GM19395 (cell line): Measurements from ENCODE around the gene STKLD1.
"Not testable (repeated sequence)": the region's sequence is repeated elsewhere in the genome, so short reads cannot be mapped to it uniquely, and the experiment has no call there.

Source experiments
- ATAC-seq: cut with Tn5 transposase; IDR thresholded peaks from one replicate; pipeline ENCODE4 v1.9.1; 2021; ENCODE audit warnings: mild to moderate bottlenecking, moderate library complexity; ENCODE audit not compliant: unreplicated experiment

The STKLD1 gene

DNA sequence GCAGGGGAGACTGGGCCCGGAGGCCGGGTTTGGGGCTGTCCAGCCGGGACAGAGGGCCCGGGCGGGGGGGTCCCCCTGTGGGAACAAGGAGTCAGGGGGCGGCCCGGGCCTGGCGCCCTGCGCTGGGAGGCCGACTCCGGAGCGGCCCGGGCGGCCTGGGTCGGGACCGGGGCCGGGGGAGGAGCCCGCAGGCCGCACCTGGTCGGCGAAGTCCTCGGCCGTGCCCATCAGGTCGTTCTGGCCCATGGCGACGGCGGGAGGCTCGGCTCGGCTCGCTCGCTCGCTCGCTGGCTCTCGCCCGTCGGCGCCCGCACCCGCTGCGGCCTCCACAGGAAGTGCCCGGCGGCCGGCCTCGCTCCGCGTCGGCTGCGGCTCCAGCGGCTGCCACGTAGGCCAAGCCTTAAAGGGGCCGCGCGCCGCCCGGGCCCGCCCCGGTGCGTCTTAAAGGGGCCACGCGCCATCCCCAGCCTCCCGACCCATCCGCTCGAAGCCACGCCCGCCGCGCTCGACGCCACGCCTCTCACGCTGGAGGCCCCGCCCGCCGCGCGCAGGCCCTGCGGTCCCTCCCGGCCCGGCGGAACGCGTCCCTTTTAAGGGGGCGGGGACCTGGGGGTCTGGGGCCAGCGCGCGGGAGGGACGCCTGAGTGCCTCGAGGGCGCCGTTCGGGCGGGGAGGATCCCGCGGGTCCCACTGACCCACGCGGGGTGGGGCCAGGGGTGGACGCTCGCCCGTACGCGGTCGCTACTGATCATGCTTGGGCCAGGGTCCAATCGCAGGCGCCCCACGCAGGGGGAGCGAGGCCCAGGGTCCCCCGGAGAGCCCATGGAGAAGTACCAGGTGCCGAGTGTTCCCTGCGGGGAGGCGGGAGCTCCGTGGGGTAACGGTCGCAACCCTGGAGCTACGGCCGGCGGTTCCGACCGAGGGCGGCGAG lies at the start of gene STKLD1, which contains the start of gene SURF4:
Gene STKLD1 (plus strand): TSS at position 643 of the 931 bp plus-strand sequence. CDS start 108 bp downstream, at position 751.
Gene SURF4 (minus strand): TSS at position 337 of the 931 bp plus-strand sequence. CDS start 91 bp downstream, at position 246.
- peak; percentile 84 for ATAC-seq

DNA sequence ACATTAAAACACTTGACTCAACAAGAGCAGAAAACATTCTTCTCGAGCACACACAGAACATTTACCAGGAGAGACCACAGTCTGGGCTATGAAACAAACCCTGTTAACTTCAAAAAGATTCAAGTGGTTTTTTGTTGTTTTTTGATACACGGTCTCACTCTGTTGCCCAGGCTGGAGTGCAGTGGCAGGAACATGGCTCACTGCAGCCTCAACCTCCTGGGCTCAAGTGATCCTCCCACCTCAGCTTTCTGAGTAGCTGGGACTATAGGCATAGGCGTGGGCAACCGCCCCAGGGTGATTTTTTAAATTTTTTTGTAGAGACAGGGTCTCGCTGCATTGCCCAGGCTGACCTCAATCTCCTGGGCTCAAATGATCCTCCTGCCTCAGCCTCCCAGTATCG lies 49.1 kb upstream of the STKLD1 start:
- ATAC-seq, result not testable (repeated sequence)

DNA sequence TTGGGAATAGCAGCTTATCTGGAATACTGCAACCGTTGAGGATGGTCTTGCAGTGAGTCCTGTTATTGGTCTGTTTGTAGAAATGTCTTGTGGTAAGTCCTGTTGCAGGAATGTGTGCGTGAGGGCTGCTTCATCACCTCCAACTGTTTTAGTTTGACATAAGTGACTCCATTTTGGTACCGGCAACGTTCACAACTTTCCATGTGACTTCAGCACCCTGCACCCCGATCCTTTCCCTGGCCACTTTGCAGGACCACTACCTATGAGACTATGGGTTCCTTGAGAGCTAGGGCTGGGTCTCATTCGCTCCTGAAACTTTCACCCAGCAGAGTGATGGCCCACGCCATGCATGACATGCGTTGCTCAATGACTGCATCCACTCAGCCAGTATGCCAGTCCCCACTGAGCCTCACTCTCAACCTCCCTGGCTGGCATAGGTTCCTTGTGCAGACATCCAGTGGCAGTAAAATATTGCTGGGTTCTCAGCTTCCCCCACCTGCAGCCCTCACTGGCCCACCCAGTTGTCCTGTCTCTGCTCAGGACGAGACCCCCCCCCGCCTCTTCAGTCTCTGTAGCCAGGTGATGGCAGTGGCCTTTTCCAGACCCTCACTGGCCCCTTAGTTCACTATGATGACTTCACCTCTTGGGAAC lies 48.2 kb upstream of the STKLD1 start:
- no peak for ATAC-seq

DNA sequence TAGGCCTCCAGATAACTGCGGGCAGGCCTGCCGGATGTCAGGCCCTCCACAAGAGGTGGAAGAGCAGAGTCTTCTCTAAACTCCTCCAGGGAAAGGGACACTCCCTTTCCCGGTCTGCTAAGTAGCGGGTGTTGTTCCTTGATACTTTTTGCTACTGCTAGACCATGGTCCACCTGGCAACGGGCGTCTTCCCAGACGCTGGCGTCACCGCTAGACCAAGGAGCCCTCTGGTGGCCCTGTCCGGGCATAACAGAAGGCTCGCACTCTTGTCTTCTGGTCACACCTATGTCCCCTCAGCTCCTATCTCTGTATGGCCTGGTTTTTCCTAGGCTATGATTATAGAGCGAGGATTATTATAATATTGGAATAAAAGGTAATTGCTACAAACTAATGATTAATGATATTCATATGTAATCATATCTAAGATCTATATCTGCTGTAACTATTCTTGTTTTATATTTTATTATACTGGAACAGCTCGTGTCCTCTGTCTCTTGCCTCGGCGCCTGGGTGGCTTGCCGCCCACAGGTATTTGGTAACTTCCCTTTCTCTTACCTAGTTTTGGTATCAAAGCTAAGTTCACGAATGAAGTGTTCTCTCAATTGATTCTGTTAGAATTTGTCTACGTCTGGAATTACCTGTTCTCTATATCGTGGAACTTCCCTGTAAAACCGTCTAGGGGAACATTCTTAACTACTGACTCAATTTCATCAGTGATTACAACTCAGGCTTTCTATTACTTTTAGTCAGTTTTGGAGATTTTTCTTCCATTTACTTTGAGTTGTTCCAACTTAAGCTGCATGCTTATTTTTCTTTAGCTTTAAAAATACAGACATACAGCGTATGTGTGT lies 46.6 kb upstream of the STKLD1 start:
- not testable (repeated sequence) for ATAC-seq

DNA sequence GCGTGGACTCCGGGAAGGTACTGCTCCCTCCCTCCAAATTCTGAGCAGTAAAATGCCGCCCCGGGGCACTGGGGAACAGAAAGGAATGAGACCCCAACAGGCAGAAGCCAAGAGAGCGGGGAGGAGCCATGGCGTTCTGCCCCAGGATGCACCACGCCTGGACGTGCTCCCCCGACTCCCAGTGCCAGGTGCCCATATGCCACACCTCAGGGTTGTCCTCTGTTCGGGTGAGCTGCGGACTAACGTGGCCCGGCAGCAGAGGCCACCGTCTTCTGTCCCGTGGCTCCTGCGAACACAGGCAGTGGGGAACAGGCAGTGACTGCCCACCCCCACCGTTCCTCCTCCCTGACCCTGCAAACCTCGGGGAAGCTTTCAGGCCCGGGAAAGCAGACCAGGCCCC lies 44.9 kb upstream of the STKLD1 start:
- no peak for ATAC-seq

DNA sequence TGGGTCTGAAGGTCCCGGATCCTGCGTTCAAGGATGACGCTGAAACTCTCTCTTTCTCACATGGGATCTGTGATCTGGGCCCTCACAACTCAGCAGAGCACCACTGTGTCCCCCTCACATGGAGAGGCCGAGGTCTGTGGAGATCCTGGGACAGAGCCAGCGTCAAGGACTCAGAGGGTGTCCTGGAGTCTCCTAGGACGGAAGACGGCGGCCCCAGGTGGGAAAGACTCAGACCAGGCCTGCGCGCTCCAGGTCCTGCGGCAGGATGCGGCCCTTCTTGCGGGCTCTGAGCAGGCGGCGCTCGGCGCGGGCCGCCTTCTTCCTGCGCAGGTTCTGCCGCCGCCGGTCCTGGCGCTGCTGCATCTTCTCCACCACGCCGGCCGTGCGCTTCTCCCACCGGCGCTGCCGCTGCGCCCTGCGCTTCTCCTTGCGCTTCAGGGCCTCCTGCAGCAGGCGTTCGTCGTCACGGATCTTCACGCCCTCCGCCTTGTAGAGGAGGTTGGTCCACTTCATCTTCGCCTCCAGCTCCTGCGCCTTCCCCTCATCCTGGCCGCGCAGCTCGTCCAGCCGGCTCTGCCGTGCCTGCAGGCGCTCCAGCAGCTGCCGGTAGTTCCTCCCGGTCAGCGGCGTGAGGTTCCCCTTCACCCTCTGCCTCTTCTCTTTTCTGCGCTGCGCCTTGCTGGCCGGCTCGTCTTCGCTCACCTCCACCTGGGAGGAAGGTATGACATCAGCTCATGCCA lies 44.4 kb upstream of the STKLD1 start:
- ATAC-seq, result no peak

DNA sequence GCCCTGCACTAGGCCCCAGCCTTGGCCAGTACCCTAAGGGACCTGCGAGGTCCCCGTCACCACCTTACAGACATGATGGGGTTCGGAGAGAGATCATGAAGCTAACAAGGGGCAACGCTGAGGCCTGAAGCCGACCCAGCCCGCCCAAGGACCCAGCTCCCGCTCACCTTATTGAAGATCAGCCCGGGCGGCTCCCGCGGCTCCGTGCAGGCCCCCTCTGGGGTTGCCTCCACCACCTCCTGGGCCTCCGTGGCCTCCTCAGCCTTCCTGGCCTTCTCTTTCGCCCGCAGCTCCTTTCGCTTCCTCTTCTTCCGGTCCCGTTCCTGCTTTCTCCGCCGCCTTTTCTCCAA lies 43.8 kb upstream of the STKLD1 start:
- ATAC-seq, result no peak

DNA sequence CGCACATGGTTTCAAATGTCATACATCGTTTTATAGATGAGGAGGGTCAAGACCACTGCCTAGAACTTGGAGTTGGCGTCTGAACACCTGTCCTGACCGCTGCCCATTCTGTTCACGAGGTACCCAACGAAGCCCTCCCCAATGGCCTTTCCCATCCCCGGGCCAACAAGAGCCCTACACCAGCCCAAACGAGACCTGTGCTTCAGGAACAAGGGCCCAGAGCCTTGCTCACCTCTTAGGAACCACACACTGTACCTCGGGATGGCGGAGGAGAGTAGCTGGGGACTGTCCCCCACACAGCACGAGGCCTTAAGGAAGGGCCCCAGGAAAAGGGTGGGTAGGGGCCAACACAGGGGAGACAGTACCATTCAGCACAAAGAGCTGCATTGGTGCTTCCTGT lies 43.2 kb upstream of the STKLD1 start:
- ATAC-seq, result no peak

DNA sequence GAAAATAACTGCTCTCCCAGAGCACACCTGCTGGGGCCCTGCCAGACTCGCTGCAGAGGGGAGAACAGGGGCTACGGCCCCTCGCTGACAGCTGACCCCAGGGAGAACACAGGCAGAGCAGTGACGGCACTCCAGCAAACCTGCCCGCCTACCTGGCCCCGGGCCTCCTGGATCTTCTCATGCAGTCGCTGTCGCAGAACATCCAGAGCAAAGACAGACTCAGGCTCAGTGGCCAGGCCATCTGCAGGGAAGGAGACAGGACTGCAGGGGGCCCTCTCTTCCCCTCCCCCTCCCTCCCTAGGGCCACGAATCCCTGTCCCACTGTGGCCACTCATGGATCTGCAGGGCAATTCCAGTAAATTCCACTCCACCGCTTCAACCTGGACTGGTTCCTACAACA lies 42.6 kb upstream of the STKLD1 start:
- ATAC-seq, result no peak

DNA sequence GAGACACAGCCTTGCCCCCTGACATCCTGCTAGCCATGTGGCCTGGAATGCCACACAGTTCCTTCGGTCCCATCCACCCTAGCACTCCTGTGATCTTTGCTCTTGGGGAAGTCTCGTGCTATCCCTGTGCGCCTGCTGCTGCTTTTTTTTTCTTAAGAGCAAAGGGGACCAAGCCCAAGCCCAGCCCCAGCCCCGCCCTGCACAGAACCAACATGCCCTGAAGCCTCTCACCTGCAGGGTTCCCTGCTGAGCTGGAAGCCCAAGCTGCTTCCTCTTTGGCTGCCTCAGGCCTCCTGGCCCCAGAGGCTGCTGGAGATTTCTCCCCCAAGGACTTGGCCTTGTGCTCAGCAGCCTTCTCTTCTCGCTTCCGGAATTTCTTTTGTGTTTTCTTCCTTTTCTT lies 42.0 kb upstream of the STKLD1 start:
- ATAC-seq, result no peak

DNA sequence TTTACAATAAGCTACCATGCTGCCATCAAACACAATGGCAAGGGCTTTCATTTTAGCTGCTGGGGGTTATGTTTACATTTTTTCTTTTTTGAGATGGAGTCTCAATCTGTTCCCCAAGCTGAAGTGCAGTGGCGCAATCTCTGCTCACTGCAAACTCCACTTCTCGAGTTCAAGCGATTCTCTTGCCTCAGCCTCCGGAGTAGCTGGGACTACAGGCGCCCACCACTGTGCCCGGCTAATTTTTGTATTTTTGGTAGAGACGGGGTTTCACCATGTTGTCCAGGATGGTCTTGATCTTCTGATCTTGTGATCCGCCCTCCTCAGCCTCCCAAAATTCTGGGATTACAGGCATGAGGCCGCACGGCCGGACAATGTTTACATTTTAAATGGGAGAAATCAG lies 41.3 kb upstream of the STKLD1 start:
- not testable (repeated sequence) for ATAC-seq

DNA sequence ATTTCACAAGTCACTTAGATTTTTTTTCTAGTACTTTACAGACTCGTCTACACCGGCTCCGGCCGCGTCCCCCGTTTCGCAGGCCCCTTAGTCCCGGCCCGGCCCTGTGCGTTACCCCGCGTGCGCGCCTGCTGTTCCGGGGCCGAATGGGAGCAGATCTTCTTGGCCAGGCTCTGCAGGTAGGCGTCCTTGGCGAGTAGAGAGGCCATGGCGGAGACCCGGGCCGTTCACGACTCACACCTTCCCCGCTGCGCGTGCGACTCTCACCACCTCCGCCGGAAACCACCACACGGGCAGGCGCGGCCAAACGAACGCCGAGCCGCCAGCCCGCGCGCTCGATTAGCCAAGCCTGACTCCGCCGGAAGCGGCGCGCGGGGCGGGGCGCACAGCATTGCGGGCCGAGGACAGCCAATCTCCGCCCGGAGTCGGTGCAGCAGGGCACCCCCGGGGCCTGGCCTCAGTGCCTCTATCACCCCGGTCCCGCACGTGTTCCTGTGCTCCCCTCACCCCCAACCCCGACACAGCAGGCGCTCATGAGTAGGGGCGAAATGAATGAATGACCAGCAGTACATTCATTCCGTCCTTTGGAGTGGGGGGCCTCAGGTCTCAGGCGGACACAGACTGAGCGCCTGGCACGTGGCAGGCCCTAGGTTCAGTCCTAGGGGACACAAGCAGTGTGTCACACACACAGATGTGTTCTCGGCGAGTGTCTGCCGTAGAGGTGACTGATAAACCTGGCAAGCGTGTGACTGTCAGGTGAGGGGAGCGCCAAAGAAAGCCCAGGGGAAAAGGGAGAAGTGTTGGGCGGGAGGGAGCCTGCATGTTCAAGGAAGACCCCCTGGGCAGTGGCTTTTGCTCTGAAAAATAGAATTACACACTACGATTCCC lies 40.0 kb upstream of the STKLD1 start, which contains the start of gene SURF6:
Gene SURF6 (minus strand): TSS at position 265 of the 888 bp plus-strand sequence. CDS start 56 bp downstream, at position 209.
- ATAC-seq, result peak; percentile 82

DNA sequence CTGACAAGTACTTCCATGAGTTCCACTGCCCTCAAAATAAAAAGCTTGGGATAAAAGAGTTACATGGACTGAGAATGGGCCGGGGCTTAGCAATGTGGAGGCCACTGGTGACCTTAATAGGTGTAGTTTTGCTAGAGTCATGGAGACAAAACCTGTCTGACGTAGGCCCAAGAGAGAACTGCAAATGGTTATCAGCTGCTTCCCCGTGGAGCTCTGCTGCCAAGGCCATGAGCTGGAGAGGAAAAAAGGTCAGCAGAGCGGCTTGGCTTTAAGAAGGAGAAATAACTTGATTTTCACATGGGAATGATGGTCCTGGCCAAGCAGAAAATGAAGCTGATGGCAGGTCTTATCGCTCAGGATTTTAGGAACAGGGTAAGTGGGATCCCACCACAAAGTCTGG lies 36.5 kb upstream of the STKLD1 start:
- ATAC-seq, result no peak

DNA sequence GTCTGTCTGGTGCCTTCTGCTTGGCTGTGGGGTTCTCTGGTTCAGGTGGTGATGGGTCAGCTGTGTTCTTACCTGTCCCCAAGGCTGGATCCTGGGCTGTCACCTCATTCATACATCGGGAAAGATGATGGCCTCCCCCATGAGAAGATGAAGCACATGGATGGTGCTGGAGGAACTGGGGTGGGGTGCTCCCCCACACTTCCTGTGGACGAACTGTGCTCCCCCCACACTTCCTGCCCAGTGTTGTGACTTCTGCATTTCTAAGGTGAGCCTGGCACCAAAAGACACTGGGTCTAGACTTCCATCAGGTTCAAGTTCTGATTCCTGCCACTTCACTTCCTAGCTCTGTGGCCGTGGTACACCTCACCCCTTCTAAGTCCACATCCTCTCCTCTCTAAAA lies 35.9 kb upstream of the STKLD1 start:
- no peak for ATAC-seq

DNA sequence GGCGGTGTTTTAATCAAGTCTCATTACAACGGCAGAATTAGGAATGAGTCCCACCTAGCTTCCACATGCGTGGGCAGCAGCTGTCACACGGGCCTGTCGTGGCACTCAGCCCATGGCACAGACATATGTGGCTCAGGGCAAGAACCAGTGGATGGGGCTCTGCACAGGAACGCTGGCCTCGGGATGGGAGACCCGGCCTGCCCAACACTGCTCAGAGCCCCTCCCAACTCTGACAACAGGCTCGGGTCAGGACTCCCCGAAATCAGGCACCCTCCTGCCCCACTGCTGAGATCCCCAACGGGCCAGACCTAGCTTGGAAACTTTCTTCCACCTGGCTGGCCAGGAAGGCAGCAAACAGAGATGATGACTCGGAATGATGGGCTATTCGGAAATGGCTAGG lies 35.2 kb upstream of the STKLD1 start:
- no peak for ATAC-seq

DNA sequence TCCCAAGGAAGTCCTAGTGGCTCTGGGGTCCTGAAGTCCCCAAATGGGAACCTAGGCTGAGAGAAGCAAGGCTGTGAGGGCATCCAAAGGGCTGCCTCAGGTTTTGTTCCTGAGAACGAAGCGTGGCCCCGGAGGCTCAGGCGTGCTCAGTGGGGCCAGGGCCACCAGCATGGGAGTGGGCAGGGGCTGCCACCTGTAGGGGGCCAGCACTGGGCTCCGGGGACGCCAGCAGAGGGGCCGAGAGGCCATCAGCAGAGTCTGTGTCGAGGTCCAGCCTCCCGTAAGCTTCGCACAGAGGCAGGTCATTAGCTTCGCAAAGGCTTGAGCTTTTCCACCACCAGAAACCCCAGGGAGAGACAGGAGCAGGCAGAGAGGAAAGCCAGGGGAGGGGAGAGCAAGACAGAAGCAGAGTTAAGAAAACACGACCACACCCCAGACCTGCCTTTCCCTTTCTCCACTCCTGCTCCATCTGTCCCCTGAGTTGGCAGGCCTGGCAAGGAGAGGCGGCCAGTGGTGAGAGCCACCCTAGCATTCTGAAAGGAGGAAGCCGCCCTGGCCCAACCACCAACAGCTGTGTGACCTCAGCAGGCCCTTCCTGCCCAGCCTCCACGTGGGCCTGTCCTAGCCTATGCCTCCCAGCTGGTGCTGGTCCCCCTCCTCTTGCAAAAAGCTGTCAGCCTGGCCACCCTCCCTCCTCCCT lies 34.6 kb upstream of the STKLD1 start:
- no peak for ATAC-seq

DNA sequence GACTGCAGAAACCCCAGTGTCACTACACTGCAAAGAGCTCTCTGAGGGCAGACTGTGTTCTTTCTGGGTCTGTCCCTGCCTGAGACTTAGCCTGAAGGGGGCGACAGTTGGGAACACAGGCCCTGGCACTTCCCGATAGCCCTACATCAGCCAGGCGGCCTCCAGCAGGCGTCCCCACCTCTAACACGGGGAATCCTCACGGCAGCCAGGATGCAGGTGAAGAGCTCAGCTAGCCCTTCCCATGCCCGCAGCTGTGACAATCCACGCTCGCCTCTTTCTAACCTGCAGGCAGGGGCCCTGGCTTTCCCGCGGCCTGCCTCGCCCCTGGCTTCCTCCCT lies 34.1 kb upstream of the STKLD1 start:
- no peak for ATAC-seq

DNA sequence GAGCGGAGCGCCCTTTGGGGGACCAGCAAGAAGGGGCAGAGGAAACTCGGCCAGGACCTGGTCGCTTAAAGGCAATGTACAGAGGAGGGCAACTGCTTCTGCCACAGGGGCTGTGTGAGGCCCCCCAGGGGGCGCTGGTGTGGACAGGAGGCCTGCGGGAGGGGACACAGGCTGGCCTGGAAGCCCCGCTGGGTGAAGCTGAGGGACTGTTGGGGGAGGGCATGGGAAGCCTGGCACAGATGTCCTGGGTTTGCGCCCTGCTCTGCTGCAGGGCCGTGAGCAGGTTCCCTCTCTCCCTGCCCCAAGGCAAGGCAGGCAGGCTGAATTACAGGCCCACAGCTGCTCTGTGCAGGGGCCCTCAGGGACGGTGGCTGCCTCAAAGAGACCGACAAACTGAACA lies 33.6 kb upstream of the STKLD1 start:
- no peak for ATAC-seq

DNA sequence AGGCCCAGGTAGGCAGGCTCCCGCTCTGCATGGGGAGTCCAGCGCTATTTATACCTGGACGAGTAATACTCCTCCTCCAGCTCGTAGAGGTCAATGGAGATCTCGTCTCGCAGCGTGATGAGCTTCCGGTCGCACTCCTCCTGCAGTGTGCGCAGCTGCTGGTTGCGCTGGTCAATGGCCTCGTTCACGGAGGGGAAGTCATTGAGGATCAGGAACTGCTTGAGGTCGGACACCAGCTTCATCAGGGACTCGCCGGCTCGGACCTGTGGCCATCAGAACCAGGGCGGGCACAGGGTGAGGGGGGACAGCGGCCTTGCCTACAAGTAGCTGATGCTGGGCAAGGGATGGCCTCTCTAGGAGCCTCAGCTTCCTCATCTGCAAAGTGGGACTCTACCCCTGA lies 32.1 kb upstream of the STKLD1 start:
- ATAC-seq, result no peak
